ENCODE measurements around the gene DMD.

DNA sequence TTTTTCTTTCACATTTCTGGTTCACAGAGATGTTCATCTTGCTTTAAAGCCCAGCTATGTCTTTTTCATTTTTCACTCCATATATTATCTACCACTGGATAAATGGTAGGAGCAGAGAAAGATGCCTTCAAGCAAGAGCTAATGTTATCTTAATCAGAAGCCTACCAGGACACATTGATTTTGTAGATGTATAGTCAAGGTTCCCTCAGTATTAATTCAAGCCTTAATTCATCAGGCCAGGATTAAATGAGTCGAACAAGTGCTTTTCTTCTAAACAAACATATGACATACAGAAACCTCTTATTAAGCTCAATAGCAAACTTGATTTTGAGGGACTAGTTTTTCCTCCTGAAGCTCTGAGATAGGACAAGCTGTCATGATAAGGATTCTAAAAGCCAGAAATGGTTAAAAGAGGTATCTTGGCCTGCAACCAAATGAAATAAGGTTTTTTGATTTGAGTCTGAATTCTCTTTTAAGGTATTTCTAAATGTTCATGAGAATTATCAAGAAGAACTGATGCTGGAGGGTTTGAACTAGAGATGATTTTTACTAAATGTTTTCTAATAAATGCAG, 2057.8 kb downstream of the DMD start:
- TF ChIP-seq, protein P1, sequence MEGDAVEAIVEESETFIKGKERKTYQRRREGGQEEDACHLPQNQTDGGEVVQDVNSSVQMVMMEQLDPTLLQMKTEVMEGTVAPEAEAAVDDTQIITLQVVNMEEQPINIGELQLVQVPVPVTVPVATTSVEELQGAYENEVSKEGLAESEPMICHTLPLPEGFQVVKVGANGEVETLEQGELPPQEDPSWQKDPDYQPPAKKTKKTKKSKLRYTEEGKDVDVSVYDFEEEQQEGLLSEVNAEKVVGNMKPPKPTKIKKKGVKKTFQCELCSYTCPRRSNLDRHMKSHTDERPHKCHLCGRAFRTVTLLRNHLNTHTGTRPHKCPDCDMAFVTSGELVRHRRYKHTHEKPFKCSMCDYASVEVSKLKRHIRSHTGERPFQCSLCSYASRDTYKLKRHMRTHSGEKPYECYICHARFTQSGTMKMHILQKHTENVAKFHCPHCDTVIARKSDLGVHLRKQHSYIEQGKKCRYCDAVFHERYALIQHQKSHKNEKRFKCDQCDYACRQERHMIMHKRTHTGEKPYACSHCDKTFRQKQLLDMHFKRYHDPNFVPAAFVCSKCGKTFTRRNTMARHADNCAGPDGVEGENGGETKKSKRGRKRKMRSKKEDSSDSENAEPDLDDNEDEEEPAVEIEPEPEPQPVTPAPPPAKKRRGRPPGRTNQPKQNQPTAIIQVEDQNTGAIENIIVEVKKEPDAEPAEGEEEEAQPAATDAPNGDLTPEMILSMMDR (IDR thresholded peaks at IDR 0.05) = no peak
- TF ChIP-seq POLR2A (IDR thresholded peaks at IDR 0.05) = no peak

Data from ovary (tissue), 3 donors.